Liver (tissue), 1 donor: ENCODE measurements around the gene MYL10.

Source experiments
- TF ChIP-seq, protein P1 (sequence below): IDR thresholded peaks from 2 replicates; pipeline ENCODE4 v1.6.1; 2016; ENCODE audit warnings: antibody characterized with exemption
- TF ChIP-seq, protein P2 (sequence below): IDR thresholded peaks from 2 replicates; pipeline ENCODE4 v1.6.1; 2016; ENCODE audit warnings: antibody characterized with exemption

DNA sequence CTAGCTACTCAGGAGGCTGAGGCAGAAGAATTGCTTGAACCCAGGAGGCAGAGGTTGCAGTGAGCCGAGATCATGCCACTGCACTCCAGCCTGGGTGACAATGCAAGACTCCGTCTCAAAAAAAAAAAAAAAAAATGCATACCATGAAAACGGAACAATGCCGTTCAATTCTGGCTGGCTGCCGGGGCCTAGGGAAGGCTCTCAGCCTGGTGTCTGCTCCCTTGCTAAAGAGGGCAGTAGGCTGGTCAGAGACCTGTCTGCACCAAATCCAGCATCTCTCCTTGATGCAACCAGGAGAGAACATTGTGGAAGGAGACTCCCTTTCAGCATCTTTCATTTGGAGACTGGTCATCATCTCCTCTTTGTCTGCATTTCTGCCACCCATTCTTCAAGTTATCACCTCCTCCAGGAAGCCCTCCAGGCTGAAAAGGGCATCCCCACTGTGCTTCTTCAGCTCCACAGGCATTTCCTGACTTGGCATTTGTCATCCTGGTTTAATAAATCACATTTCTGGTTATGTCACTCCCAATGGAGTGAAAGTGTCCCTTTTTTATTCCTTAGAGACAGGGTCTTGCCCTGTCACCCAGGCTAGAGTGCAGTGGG, 24.7 kb downstream of the MYL10 start:
- TF ChIP-seq, protein P1, sequence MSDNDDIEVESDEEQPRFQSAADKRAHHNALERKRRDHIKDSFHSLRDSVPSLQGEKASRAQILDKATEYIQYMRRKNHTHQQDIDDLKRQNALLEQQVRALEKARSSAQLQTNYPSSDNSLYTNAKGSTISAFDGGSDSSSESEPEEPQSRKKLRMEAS, result no peak
- TF ChIP-seq, protein P2, sequence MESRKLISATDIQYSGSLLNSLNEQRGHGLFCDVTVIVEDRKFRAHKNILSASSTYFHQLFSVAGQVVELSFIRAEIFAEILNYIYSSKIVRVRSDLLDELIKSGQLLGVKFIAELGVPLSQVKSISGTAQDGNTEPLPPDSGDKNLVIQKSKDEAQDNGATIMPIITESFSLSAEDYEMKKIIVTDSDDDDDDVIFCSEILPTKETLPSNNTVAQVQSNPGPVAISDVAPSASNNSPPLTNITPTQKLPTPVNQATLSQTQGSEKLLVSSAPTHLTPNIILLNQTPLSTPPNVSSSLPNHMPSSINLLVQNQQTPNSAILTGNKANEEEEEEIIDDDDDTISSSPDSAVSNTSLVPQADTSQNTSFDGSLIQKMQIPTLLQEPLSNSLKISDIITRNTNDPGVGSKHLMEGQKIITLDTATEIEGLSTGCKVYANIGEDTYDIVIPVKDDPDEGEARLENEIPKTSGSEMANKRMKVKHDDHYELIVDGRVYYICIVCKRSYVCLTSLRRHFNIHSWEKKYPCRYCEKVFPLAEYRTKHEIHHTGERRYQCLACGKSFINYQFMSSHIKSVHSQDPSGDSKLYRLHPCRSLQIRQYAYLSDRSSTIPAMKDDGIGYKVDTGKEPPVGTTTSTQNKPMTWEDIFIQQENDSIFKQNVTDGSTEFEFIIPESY, result no peak
